HEK293 (cell line): ENCODE measurements around the gene NR0B2.
A peak's percentile ranks its signal among the peaks of the same experiment; 100 is the strongest.

Source experiments
- CTCF ChIA-PET: fragments of 350-600 bp; formaldehyde crosslinking; extraction: SDS; loops from one replicate; lab custom pipeline; 2021; ENCODE audit warnings: antibody characterized with exemption; lab: Yijun Ruan, JAX
- POLR2A ChIA-PET: fragments of 300-600 bp; formaldehyde crosslinking; extraction: SDS; loops from one replicate; lab custom pipeline; 2020; ENCODE audit warnings: antibody characterized with exemption, inconsistent platforms; lab: Yijun Ruan, JAX
- H3K27ac ChIP-seq: fragments of 200-500 bp; sonication (Bioruptor generic); 2 replicates; pipeline ENCODE4 v1.5.1; 2014; ENCODE audit warnings: low read depth, low read length, control low read depth, inconsistent platforms; ENCODE audit errors: extremely low read depth
- H3K36me3 ChIP-seq, 2 experiments: fragments of 200-500 bp in 1 of 2; sonication (Bioruptor generic) in 1 of 2; 1 replicate in 1 of 2; 2 replicates in 1 of 2; pipeline ENCODE4 v1.5.1; 2014 to 2017; ENCODE audit warnings: inconsistent platforms in 2 of 2, low read length in 2 of 2; ENCODE audit not compliant: control insufficient read depth in 2 of 2, insufficient read depth in 1 of 2
- H3K4me1 ChIP-seq: fragments of 200-500 bp; sonication (Bioruptor generic); 2 replicates; pipeline ENCODE4 v1.5.1; 2014; ENCODE audit warnings: mild to moderate bottlenecking, low read length, inconsistent platforms; ENCODE audit not compliant: control insufficient read depth, insufficient read depth
- H3K4me3 ChIP-seq: 2 replicates; pipeline ENCODE4 v1.5.1; 2011; ENCODE audit warnings: low read depth, mild to moderate bottlenecking, control low read depth, low read length, moderate library complexity
- H3K9me3 ChIP-seq: fragments of 200-500 bp; sonication (Bioruptor generic); 2 replicates; pipeline ENCODE4 v1.5.1; 2014; ENCODE audit warnings: low read depth, low read length, inconsistent platforms; ENCODE audit not compliant: control insufficient read depth, insufficient read depth
- FEZF1 ChIP-seq: fragments of 450-650 bp; formaldehyde crosslinking; IDR thresholded peaks from 2 replicates; pipeline ENCODE4 v1.5.1; 2016; ENCODE audit warnings: missing biosample characterization, missing genetic modification characterization
- GLI2 ChIP-seq: fragments of 450-650 bp; formaldehyde crosslinking; IDR thresholded peaks from 2 replicates; pipeline ENCODE4; 2017; ENCODE audit warnings: missing biosample characterization, missing genetic modification characterization, low read depth, borderline replicate concordance
- GLIS2 ChIP-seq: fragments of 450-650 bp; formaldehyde crosslinking; IDR thresholded peaks from 2 replicates; pipeline ENCODE4 v1.5.1; 2016; ENCODE audit warnings: missing biosample characterization, missing genetic modification characterization
- HIC1 ChIP-seq: fragments of 450-650 bp; formaldehyde crosslinking; IDR thresholded peaks from 2 replicates; pipeline ENCODE4 v1.5.1; 2016; ENCODE audit warnings: missing biosample characterization, missing genetic modification characterization
- REPIN1 ChIP-seq: fragments of 450-650 bp; formaldehyde crosslinking; IDR thresholded peaks from 2 replicates; pipeline ENCODE4 v1.5.1; 2017; ENCODE audit warnings: missing biosample characterization, missing genetic modification characterization, low read depth
- REST ChIP-seq: fragments of 450-650 bp; formaldehyde crosslinking; IDR thresholded peaks from 2 replicates; pipeline ENCODE4 v1.5.1; 2016; ENCODE audit warnings: missing biosample characterization, missing genetic modification characterization
- SP3 ChIP-seq: fragments of 450-650 bp; formaldehyde crosslinking; IDR thresholded peaks from 2 replicates; pipeline ENCODE4 v1.5.1; 2016; ENCODE audit warnings: missing biosample characterization, missing genetic modification characterization
- YY2 ChIP-seq: fragments of 450-650 bp; formaldehyde crosslinking; IDR thresholded peaks from 2 replicates; pipeline ENCODE4 v1.5.1; 2016; ENCODE audit warnings: missing biosample characterization, missing genetic modification characterization
- ZBTB8A ChIP-seq: fragments of 450-650 bp; formaldehyde crosslinking; IDR thresholded peaks from 2 replicates; pipeline ENCODE4 v1.5.1; 2016; ENCODE audit warnings: missing biosample characterization, missing genetic modification characterization
- ZNF121 ChIP-seq: fragments of 450-650 bp; formaldehyde crosslinking; IDR thresholded peaks from 2 replicates; pipeline ENCODE4 v1.5.1; 2016; ENCODE audit warnings: missing biosample characterization, missing genetic modification characterization
- ZNF132 ChIP-seq: fragments of 450-650 bp; formaldehyde crosslinking; IDR thresholded peaks from 2 replicates; pipeline ENCODE4 v1.5.1; 2017; ENCODE audit warnings: missing biosample characterization, missing genetic modification characterization, borderline replicate concordance
- ZNF140 ChIP-seq: fragments of 450-650 bp; formaldehyde crosslinking; IDR thresholded peaks from 2 replicates; pipeline ENCODE4 v1.5.1; 2016; ENCODE audit warnings: missing biosample characterization, missing genetic modification characterization
- ZNF2 ChIP-seq: fragments of 450-650 bp; formaldehyde crosslinking; IDR thresholded peaks from 2 replicates; pipeline ENCODE4 v1.5.1; 2016; ENCODE audit warnings: missing biosample characterization, missing genetic modification characterization
- ZNF449 ChIP-seq: fragments of 450-650 bp; formaldehyde crosslinking; IDR thresholded peaks from 2 replicates; pipeline ENCODE4 v1.5.1; 2017; ENCODE audit warnings: missing biosample characterization, mild to moderate bottlenecking, missing genetic modification characterization, moderate library complexity
- ZNF600 ChIP-seq: fragments of 450-650 bp; formaldehyde crosslinking; IDR thresholded peaks from 2 replicates; pipeline ENCODE4 v1.5.1; 2016; ENCODE audit warnings: missing biosample characterization, missing genetic modification characterization
- ZNF654 ChIP-seq: fragments of 450-650 bp; formaldehyde crosslinking; IDR thresholded peaks from 2 replicates; pipeline ENCODE4 v1.5.1; 2016; ENCODE audit warnings: low read depth, missing biosample characterization, missing genetic modification characterization
- ZNF660 ChIP-seq: fragments of 450-650 bp; IDR thresholded peaks from 2 replicates; pipeline ENCODE4 v1.5.1; 2018; ENCODE audit warnings: missing biosample characterization, mild to moderate bottlenecking, missing genetic modification characterization
- ZXDB ChIP-seq: fragments of 450-650 bp; formaldehyde crosslinking; IDR thresholded peaks from 2 replicates; pipeline ENCODE4 v1.5.1; 2016; ENCODE audit warnings: missing biosample characterization, missing genetic modification characterization

The NR0B2 gene

DNA sequence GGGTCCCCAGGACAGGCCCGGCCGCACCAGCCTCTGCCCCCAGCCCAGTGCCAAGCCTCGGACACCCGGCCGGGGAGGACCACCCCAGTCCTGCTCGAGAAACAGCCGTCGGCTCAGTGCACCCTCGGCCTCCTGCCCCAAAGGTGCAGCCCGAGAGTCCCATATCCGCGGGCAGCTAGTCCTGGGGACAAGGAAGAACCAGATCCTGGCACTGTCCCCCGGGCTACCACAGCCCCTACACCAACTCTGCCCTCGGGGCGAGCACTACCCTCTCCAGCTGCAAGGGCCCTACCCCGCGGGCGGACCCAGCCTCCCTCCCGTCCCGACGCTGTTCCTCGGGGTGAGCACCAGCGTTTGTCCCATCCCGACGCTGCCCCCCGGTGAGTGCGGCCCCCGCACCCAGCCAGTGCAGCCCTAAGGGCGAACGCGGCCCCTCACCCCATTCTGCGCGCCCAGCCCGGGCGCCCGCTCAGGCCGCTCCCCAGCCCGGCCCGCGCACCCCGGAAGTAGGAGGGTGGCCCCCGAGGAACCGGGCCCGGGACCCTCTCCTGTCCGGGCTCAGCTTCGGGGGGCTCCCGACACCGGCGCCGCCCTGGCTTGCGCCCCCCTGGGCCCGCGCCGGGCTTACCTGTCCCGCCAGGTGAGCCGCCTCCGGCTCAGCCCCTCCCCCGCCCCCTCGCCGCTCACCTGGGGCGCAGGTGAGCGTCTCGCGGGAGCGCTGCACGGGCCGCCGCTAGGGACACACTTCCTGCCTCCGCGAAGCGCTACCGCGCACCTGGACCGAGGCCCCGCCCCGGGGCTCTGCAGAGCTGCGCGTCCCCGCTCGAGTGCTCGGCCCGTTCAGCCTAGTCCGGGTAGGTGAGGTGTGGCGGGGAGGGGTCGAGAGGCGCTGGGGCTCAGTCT lies 46.2 kb upstream of the NR0B2 start, which contains the start of gene KDF1 (continued):
- TF ChIP-seq HIC1 (tag by site-specific recombination) = peak; percentile 69
- TF ChIP-seq ZNF654 (tag by site-specific recombination) = no peak
- no peak for TF ChIP-seq FEZF1 (tag by site-specific recombination)
- TF ChIP-seq GLIS2 (tag by site-specific recombination) = peak; percentile 36; the same call in 1 of the 2 replicates
- no peak for TF ChIP-seq GLI2 (tag by site-specific recombination)
- peak; percentile 63 for TF ChIP-seq ZBTB8A (tag by site-specific recombination)
- no peak for TF ChIP-seq SP3
- no peak for TF ChIP-seq YY2 (tag by site-specific recombination)
- TF ChIP-seq ZNF121 = no peak
- TF ChIP-seq ZNF2 (tag by site-specific recombination) = no peak
- no peak for TF ChIP-seq ZXDB (tag by site-specific recombination)
- no peak for TF ChIP-seq REST
- 0 out of 2 replicates have a peak, but pooled peaks have one; percentile 36 for TF ChIP-seq ZNF660

DNA sequence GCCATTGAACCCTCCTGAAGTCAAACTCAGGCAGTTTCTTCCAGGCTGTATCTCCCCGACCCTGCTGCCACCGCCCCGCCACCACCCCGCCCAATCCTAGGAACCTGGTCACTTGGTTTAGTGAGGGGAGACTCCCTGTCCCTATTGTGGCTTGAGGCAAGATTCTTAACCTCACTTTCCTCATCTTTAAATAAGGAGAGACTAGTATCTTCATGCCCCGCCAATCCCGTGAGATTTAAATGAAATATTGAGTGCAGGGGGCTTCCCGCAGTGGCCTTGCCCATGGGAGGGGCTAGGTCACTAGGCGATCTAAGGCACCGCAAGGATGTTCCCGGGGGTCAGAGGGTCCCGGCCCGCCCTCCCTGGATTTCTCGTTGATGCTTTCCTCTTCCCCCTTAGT lies 45.5 kb upstream of the NR0B2 start:
- Histone ChIP-seq H3K36me3 (no peaks in the 10 kb centered on the region), H3K4me1 (no peaks in the 10 kb centered on the region; the same call in 1 of the 2 replicates), H3K27ac (no peak overlapping the region; the same call in 1 of the 2 replicates), H3K9me3 (no peaks in the 10 kb centered on the region), H3K4me3 (peak overlapping the region; percentile 58)
- TF ChIP-seq ZNF132 (tag by site-specific recombination) = no peak
- no peak for TF ChIP-seq ZNF600 (tag by site-specific recombination)
- TF ChIP-seq FEZF1 (tag by site-specific recombination) = no peak
- TF ChIP-seq ZNF449 (tag by site-specific recombination) = no peak
- no peak for TF ChIP-seq ZNF140 (tag by site-specific recombination)
- no peak for TF ChIP-seq REPIN1 (tag by site-specific recombination)
- POLR2A ChIA-PET = interaction anchor here (0.5 kb wide), 1 partner anchor 135 kb away, joined by 3 read pairs; no protein-coding TSS in a partner anchor
- CTCF ChIA-PET = interaction anchor here (0.7 to 1.5 kb wide), 2 partner anchors 26 to 86 kb away, joined by 3 to 4 read pairs; no protein-coding TSS in a partner anchor
